Gastrocnemius medialis (tissue), 4 donors: Measurements from ENCODE around the gene EPB41L4A.

Experiments used
- CTCF ChIP-seq, 5 experiments: fragments of 450-650 bp in 3 of 5; fragments of 200-600 bp in 2 of 5; sonication (generic) in 2 of 5; IDR thresholded peaks in 4 of 5; conservative IDR thresholded peaks in 1 of 5; 1 replicate in 4 of 5; 2 replicates in 1 of 5; pipeline ENCODE4 v1.5.1; 2016 to 2019; ENCODE audit warnings: antibody characterized with exemption in 5 of 5, mild to moderate bottlenecking in 3 of 5, moderate library complexity in 3 of 5
- POLR2A ChIP-seq, 2 donors: fragments of 450-650 bp; IDR thresholded peaks; one replicate each; pipeline ENCODE4 v1.6.1; 2017; ENCODE audit warnings: antibody characterized with exemption in 2 of 2, mild to moderate bottlenecking in 2 of 2, moderate library complexity in 2 of 2

GRCh38 chr5:112397690-112398089 lies 21.4 kb downstream of the EPB41L4A start:
- no peak for TF ChIP-seq CTCF (IDR thresholded peaks at IDR 0.05 in 4 of 5, conservative IDR thresholded peaks at IDR 0.05 in 1 of 5)
- no peak for TF ChIP-seq POLR2A (IDR thresholded peaks at IDR 0.05)
